ENCODE results near the gene CEP43.

The CEP43 gene

DNA sequence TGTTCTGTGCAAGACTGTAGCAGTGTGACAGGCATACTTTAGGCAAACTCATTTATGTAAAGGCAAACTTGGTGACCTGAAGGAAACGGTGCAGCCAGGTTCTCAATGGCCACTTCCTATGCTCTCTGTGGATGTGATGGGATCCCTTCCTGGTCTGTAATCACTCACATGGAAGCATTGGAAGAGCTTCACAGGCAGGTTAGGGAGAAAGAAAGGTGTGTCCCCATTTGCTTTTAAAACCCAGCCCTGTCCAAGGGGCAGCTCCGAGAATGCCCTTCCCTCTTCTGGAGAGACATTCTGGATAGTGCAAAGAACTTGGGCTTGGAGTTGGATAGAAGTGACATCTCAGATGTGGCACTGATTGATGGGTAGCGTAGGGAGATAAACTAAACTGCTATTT, 28.1 kb downstream of the CEP43 start:
- no peak for DNase-seq (ENCODE audit: low spot score)
- in situ Hi-C loops (cut with MboI; ENCODE audit: low pct_unique_long_range_greater_than_20kb, low sequenced_read_pairs, unreplicated experiment), result no loop called here
- TF ChIP-seq, protein P1, sequence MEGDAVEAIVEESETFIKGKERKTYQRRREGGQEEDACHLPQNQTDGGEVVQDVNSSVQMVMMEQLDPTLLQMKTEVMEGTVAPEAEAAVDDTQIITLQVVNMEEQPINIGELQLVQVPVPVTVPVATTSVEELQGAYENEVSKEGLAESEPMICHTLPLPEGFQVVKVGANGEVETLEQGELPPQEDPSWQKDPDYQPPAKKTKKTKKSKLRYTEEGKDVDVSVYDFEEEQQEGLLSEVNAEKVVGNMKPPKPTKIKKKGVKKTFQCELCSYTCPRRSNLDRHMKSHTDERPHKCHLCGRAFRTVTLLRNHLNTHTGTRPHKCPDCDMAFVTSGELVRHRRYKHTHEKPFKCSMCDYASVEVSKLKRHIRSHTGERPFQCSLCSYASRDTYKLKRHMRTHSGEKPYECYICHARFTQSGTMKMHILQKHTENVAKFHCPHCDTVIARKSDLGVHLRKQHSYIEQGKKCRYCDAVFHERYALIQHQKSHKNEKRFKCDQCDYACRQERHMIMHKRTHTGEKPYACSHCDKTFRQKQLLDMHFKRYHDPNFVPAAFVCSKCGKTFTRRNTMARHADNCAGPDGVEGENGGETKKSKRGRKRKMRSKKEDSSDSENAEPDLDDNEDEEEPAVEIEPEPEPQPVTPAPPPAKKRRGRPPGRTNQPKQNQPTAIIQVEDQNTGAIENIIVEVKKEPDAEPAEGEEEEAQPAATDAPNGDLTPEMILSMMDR (IDR thresholded peaks at IDR 0.05; ENCODE audit: extremely low read depth, insufficient read depth, missing control alignments), result no peak

DNA sequence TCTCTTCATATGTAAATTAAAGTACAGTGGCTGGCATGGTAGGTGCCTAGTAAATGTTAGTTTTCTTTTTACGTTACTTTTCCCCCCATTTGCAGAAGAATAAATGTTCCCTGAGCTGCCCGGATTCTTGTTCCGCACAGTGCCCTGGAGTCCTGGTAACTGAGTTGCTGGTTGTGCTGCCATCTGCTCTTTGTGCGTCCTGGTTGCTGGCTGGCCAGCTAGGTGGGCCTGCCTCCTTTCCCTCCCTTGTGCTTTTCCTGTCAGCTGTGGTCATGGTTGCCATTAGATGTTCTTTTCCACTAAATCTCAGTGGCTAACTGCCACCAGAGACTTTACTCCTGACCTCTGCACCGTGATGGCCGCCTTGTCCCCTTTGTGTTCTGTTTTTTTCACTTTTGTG, 28.6 kb downstream of the CEP43 start:
- no peak for DNase-seq (ENCODE audit: low spot score)
- TF ChIP-seq, protein P1 (IDR thresholded peaks at IDR 0.05; ENCODE audit: extremely low read depth, insufficient read depth, missing control alignments), result no peak
- in situ Hi-C loops (cut with MboI; ENCODE audit: low pct_unique_long_range_greater_than_20kb, low sequenced_read_pairs, unreplicated experiment), result no loop called here

DNA sequence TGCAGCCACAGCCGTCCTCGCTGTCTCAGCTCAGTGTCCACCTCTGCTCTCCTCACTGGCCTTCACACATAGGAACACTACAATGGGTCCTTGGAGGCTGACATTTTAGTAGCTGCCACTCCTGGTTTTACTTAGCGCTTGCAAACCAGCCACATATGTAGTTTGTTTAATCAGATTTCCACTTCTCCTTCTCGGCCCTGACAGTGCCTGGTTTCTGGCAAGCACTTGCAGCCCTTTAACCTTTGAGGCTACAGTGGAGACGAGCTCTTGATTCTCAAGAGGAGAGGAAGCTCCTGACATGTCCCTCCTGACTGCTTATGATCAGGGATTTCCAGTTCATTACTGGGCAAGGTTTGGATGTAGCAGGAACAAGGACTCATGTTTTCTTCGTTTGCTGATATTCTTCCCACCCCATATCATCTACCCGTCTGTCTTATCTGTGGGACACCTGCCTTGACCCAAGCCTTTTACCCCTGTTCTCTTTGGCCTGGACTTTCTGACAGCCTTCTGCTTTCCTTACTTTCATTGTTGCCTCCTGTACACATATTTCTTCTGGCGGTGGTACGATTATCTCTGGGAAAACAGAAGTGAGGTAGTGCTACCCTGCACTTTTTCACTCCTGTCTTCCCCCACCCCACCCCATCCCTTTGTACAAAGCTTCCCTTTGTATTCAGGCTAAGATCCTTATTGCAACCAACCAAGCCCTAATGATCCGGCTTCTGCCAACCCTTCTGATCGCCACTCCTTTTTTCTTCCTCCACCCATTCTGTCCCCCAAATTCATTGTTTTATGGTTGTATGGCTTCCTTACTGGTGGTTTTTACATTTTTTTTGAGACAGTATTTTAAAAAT, 31.2 kb downstream of the CEP43 start:
- in situ Hi-C loops (cut with MboI; ENCODE audit: low pct_unique_long_range_greater_than_20kb, low sequenced_read_pairs, unreplicated experiment), result no loop called here
- DNase-seq (ENCODE audit: low spot score), result no peak
- TF ChIP-seq, protein P1 (IDR thresholded peaks at IDR 0.05; ENCODE audit: extremely low read depth, insufficient read depth, missing control alignments), result no peak

DNA sequence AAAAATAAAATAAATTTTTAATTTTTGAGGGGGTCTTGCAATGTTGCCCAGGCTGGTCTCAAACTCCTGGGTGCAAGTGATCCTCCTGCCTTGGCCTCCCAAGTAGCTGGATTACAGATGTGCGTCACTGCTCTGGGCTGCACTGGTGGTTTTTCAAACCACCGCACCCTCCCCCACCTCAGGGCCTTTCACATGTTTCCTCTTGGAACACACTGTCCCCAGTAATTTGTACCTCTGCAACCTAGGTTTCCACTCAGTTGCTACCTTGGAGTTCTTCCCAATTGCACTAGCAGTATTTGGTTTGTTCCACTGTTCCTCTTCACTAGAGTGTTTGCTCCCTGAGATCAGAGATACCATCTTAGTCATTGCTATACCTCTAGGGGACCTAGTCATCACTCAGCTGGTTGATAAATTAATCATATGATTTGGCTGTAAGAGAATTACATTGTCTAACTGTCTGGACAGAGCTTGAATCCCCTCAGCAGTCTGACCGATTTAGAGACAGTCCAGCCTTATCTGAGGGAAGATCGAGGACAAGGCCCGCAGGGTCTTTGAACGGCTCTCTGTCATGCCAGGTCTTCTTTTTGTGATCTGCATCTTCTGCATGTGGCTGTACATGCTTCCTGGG, 32.0 kb downstream of the CEP43 start:
- DNase-seq (ENCODE audit: low spot score), result no peak
- TF ChIP-seq, protein P1 (IDR thresholded peaks at IDR 0.05; ENCODE audit: extremely low read depth, insufficient read depth, missing control alignments), result no peak
- in situ Hi-C loops (cut with MboI; ENCODE audit: low pct_unique_long_range_greater_than_20kb, low sequenced_read_pairs, unreplicated experiment), result no loop called here

DNA sequence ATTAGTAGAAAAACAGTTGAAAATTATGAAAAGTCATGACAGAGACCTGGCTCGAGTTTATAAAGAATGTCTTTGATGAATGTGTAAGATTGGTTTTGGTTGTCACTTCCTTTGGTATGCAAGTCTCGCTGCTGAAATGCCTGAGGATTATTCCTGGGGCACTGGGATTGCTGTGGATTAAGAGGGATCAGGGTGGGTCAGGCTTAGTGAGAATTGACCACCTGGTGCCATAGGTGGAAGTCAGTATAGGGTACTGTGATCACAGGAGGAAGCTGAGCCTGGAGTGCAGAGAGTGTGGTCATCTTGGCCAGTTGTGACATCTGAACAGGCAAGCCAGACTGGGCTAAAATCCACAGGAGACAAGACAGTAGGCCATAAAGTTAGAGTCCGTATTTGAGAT, 34.9 kb downstream of the CEP43 start:
- TF ChIP-seq, protein P1 (IDR thresholded peaks at IDR 0.05; ENCODE audit: extremely low read depth, insufficient read depth, missing control alignments), result no peak
- in situ Hi-C loops (cut with MboI; ENCODE audit: low pct_unique_long_range_greater_than_20kb, low sequenced_read_pairs, unreplicated experiment), result no loop called here

DNA sequence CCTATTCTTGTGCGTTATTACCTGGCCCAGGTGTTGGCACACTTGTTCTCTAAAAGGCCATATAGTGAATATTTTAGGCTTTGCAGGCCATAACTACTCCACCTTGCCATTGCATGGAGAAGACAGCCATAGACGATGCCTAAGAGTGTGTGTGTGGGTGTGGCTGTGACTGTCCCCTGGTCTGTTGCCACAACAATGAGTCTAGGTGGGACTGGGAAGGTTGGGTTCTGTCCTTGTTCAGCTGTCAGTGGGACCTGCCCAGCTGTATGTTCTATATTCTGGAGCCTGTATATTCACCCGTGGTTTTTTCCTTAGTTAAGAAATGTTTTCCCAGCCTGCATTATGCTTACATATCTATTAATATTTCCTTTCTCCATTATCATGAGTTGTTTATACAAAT, 38.6 kb downstream of the CEP43 start:
- in situ Hi-C loops (cut with MboI; ENCODE audit: low pct_unique_long_range_greater_than_20kb, low sequenced_read_pairs, unreplicated experiment), result no loop called here
- no peak for DNase-seq (ENCODE audit: low spot score)
- TF ChIP-seq, protein P1 (IDR thresholded peaks at IDR 0.05; ENCODE audit: extremely low read depth, insufficient read depth, missing control alignments), result no peak

More for the DNA sequence above, 34.9 kb downstream of the CEP43 start:
- DNase-seq (ENCODE audit: low spot score), result no peak
